HL-60 (cell line): ENCODE data around the gene MRPL21.

ENCODE experiments used
- DNase-seq, 2 experiments: peaks; one replicate each; pipeline ENCODE4 v3.0.0-alpha.2; 2010 to 2020; ENCODE audit warnings: low read depth in 1 of 2, low spot score in 1 of 2
- H3K27ac ChIP-seq: fragments of 250-450 bp; sonication (Bioruptor Pico); replicated peaks from 2 replicates; pipeline ENCODE4 v1.5.1; 2020; ENCODE audit warnings: mild to moderate bottlenecking, moderate library complexity
- H3K27me3 ChIP-seq: fragments of 250-450 bp; sonication (Bioruptor Pico); 2 replicates; pipeline ENCODE4 v1.5.1; 2021; ENCODE audit warnings: mild to moderate bottlenecking, moderate library complexity; ENCODE audit not compliant: insufficient read depth, poor library complexity, severe bottlenecking
- H3K4me3 ChIP-seq: replicated peaks from 2 replicates; pipeline ENCODE4 v1.5.1; 2011; ENCODE audit warnings: mild to moderate bottlenecking, control low read depth, low read length; ENCODE audit not compliant: insufficient read depth
- GABPA ChIP-seq: IDR thresholded peaks from 2 replicates; pipeline ENCODE4 v1.6.1; 2012; ENCODE audit warnings: low read depth
- POLR2AphosphoS5 ChIP-seq: IDR thresholded peaks from 2 replicates; pipeline ENCODE4 v1.6.1; 2012; ENCODE audit warnings: low read depth
- SPI1 ChIP-seq: IDR thresholded peaks from 2 replicates; pipeline ENCODE4 v1.6.1; 2012; ENCODE audit warnings: low read depth, mild to moderate bottlenecking, borderline replicate concordance
- TF ChIP-seq, protein P1 (sequence below): IDR thresholded peaks from 2 replicates; pipeline ENCODE4 v1.6.1; 2012; ENCODE audit warnings: low read depth; ENCODE audit not compliant: insufficient replicate concordance
- TF ChIP-seq, protein P2 (sequence below): IDR thresholded peaks from one replicate; pipeline ENCODE4 v1.5.1; 2011; ENCODE audit warnings: low read length, control low read depth, inconsistent platforms; ENCODE audit not compliant: insufficient read depth

The MRPL21 gene

DNA sequence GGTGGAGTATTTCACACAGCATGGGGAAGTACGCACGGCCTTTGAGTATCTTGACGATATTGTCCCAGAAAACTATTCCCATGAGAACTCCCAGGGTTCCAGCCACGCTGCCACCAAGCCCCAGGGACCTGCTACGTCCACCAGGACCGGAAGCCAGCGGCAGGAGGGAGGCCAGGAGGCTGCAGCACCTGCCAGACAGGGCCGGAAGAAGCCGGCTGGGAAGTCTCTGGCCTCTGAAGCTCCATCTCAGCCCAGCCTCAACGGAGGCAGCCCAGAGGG, 32.7 kb upstream of the MRPL21 start:
- no peak overlapping the region for H3K27ac ChIP-seq
- TF ChIP-seq SPI1 (no peak), GABPA (no peak), POLR2AphosphoS5 (no peak)
- TF ChIP-seq, protein P1, sequence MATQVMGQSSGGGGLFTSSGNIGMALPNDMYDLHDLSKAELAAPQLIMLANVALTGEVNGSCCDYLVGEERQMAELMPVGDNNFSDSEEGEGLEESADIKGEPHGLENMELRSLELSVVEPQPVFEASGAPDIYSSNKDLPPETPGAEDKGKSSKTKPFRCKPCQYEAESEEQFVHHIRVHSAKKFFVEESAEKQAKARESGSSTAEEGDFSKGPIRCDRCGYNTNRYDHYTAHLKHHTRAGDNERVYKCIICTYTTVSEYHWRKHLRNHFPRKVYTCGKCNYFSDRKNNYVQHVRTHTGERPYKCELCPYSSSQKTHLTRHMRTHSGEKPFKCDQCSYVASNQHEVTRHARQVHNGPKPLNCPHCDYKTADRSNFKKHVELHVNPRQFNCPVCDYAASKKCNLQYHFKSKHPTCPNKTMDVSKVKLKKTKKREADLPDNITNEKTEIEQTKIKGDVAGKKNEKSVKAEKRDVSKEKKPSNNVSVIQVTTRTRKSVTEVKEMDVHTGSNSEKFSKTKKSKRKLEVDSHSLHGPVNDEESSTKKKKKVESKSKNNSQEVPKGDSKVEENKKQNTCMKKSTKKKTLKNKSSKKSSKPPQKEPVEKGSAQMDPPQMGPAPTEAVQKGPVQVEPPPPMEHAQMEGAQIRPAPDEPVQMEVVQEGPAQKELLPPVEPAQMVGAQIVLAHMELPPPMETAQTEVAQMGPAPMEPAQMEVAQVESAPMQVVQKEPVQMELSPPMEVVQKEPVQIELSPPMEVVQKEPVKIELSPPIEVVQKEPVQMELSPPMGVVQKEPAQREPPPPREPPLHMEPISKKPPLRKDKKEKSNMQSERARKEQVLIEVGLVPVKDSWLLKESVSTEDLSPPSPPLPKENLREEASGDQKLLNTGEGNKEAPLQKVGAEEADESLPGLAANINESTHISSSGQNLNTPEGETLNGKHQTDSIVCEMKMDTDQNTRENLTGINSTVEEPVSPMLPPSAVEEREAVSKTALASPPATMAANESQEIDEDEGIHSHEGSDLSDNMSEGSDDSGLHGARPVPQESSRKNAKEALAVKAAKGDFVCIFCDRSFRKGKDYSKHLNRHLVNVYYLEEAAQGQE: no peak
- TF ChIP-seq, protein P2, sequence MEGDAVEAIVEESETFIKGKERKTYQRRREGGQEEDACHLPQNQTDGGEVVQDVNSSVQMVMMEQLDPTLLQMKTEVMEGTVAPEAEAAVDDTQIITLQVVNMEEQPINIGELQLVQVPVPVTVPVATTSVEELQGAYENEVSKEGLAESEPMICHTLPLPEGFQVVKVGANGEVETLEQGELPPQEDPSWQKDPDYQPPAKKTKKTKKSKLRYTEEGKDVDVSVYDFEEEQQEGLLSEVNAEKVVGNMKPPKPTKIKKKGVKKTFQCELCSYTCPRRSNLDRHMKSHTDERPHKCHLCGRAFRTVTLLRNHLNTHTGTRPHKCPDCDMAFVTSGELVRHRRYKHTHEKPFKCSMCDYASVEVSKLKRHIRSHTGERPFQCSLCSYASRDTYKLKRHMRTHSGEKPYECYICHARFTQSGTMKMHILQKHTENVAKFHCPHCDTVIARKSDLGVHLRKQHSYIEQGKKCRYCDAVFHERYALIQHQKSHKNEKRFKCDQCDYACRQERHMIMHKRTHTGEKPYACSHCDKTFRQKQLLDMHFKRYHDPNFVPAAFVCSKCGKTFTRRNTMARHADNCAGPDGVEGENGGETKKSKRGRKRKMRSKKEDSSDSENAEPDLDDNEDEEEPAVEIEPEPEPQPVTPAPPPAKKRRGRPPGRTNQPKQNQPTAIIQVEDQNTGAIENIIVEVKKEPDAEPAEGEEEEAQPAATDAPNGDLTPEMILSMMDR: no peak
- no peak overlapping the region for H3K4me3 ChIP-seq
- H3K27me3 ChIP-seq: no peaks in the 10 kb centered on the region
- DNase-seq: no peak

DNA sequence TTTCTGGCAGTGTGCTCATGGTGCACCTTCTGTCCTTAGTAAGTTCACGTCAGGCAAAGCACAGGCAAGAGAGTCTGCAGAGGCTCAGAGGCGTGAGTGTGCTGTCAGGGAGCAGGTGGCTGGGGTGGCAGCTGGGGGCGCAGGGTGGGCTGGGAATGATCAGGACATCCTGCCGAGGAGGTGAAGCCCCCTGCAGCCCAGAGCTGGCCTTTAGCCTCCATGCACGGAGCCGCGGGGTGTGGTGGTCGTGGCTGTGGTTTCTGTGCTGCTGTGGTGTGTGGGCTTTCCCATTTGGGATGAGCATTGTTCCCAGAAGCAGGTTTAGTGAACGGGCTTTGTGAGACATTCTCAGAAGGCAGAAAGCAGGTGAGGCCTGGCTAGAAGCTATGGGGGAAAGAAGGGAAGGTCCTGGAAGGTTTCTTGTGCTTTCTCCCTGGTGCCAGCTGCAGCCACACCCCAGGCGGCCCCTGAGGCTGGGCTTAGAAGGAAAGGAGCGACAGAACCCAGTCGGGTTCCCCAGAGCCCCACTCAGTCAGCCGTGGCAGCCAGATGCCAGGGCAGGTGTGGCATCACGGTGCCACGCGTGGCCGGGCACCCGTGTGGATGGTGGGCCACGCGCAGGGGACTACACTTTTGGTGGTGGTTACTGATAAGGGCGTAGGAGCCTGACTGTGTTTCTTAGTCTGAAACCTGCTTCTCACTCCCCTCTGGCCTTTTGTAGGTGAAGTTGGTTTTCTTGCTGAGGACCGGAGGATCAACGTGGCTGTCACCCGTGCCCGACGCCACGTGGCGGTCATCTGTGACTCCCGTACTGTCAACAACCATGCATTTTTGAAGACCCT, 32.1 kb upstream of the MRPL21 start:
- H3K27ac ChIP-seq: no peak overlapping the region
- no peaks in the 10 kb centered on the region for H3K27me3 ChIP-seq
- DNase-seq: no peak
- TF ChIP-seq, protein P1: no peak
- TF ChIP-seq GABPA (no peak), POLR2AphosphoS5 (no peak), SPI1 (no peak)
- TF ChIP-seq, protein P2: no peak
- no peak overlapping the region for H3K4me3 ChIP-seq

DNA sequence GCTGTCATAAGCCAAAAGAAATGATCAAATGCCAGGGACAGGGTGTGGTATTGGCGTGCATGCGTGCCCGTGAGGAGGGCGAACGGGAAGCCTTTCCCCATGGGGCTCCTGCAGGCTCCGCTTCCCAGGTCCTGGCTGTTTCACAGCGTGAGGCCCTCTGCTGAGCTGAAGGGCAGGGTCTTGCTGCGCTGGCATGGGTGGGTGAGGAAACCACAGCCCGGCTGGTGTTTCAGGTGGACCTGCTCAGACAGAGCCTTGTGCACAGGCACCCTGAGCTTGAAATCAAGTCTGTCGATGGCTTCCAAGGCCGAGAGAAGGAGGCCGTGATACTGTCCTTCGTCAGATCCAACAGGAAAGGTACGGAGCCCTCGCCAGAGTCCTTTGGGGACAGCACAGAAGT, 31.4 kb upstream of the MRPL21 start:
- Histone ChIP-seq H3K27me3 (no peaks in the 10 kb centered on the region), H3K4me3 (no peak overlapping the region), H3K27ac (no peak overlapping the region)
- TF ChIP-seq, protein P2: no peak
- no peak for TF ChIP-seq POLR2AphosphoS5
- TF ChIP-seq, protein P1: no peak
- TF ChIP-seq GABPA: no peak
- no peak for TF ChIP-seq SPI1
- DNase-seq: no peak
